ENCODE results near the gene FAM180A. TPM values are rescaled to one million over a fixed set of nuclear protein-coding genes. Genes with fewer than 3 reads are reported as not detected.

FAM180A gene
- total RNA-seq, 1 donor from 2014 or later: 19.7 TPM

DNA sequence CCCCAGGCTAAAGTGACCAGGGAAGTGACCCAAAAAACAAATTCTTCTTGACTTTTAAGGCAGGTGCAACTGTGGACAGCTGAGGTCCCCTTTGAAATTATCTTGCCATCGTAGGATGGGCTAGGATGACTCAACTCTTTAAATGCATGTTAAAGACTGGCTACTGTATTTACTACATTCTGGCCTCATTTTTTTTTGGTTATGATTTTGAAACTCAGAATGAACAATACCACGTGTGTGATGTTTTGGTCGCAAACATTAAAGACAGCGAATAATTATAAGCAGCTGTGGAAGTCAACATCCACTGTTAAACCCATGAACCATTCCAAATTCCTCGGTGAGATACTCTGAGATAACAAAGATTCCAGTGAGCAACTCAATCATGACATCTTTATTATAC lies 19.4 kb downstream of the FAM180A start:
- intact Hi-C loops (cut with micrococcal nuclease): no loop called here
- Histone ChIP-seq H3K9me3 (replicated peaks) (no peaks in the 10 kb centered on the region), H3K36me3 (peaks cover 11% of the 10 kb centered on the region), H3K27me3 (ENCODE audit: low read depth) (no peaks in the 10 kb centered on the region), H3K4me3 (no peak overlapping the region), H3K27ac (replicated peaks) (no peak overlapping the region), H3K4me1 (peaks cover 7% of the 10 kb centered on the region)
- DNase-seq: no peak
- TF ChIP-seq, protein P1, sequence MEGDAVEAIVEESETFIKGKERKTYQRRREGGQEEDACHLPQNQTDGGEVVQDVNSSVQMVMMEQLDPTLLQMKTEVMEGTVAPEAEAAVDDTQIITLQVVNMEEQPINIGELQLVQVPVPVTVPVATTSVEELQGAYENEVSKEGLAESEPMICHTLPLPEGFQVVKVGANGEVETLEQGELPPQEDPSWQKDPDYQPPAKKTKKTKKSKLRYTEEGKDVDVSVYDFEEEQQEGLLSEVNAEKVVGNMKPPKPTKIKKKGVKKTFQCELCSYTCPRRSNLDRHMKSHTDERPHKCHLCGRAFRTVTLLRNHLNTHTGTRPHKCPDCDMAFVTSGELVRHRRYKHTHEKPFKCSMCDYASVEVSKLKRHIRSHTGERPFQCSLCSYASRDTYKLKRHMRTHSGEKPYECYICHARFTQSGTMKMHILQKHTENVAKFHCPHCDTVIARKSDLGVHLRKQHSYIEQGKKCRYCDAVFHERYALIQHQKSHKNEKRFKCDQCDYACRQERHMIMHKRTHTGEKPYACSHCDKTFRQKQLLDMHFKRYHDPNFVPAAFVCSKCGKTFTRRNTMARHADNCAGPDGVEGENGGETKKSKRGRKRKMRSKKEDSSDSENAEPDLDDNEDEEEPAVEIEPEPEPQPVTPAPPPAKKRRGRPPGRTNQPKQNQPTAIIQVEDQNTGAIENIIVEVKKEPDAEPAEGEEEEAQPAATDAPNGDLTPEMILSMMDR (IDR thresholded peaks at IDR 0.05; ENCODE audit: borderline replicate concordance): no peak

- intact Hi-C loops (cut with micrococcal nuclease): no loop called here
Measured at GRCh38 chr7:135728136-135728669, 20.4 kb downstream of the FAM180A start, which contains the start of gene SLC13A4. Gene SLC13A4 (minus strand): TSS chr7:135728186. CDS start chr7:135727496, 690 bp downstream.

DNA sequence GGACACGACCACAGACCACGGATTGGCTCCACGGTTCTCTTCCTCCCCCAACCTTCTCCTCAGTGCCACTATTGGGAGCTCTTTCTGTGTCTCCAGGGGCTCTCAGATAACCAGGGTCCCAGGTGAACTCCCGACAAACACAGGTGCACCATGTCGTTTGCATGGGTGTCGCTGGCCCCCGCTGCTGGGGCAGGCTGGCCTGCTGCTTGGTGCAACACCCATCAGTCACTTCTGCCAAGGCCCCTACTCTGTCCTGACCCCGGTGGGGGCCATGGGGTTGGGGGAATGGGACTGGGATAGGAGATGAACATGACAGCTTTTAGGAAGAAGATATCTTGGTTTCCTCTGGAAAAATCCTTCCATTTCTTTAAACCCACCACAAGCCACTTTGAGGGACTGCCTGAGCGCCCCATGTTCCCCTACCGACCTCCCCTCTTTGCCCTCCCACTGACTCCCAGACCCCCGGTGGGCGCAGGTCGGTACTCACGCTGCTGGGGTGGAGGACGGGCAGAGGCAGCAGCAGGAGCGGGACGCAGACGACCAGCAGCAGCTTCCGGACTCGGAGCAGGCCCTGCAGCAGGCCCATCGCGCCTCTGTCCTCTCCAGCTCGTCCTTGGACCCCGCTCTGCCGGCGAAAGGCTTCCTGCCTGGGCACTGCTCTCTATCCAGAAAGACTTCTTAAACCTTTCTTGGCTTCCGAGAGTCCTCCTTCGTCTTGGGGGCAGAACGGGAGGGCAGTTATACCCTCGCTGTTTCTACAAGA lies 21.5 kb downstream of the FAM180A start:
- DNase-seq: no peak
- Histone ChIP-seq H3K27ac (replicated peaks) (no peak overlapping the region), H3K4me3 (no peak overlapping the region), H3K27me3 (ENCODE audit: low read depth) (no peaks in the 10 kb centered on the region), H3K4me1 (peaks cover 7% of the 10 kb centered on the region), H3K36me3 (no peaks in the 10 kb centered on the region), H3K9me3 (replicated peaks) (no peaks in the 10 kb centered on the region)
- TF ChIP-seq, protein P1 (IDR thresholded peaks at IDR 0.05; ENCODE audit: borderline replicate concordance): no peak
- intact Hi-C loops (cut with micrococcal nuclease): no loop called here

More at GRCh38 chr7:135728136-135728669, 20.4 kb downstream of the FAM180A start, which contains the start of gene SLC13A4:
- Histone ChIP-seq H3K9me3 (replicated peaks) (no peaks in the 10 kb centered on the region), H3K4me3 (no peak within 1 kb of the TSS), H3K27ac (replicated peaks) (no peak within 1 kb of the TSS), H3K36me3 (peaks cover 1% of the 10 kb centered on the region), H3K4me1 (peaks cover 7% of the 10 kb centered on the region), H3K27me3 (ENCODE audit: low read depth) (no peaks in the 10 kb centered on the region)
- TF ChIP-seq, protein P1 (IDR thresholded peaks at IDR 0.05; ENCODE audit: borderline replicate concordance): no peak
- no peak for DNase-seq

GRCh38 chr7:135726276-135726788 lies 22.3 kb downstream of the FAM180A start:
- no peak overlapping the region for H3K27ac ChIP-seq (replicated peaks)
- TF ChIP-seq, protein P1 (IDR thresholded peaks at IDR 0.05; ENCODE audit: borderline replicate concordance): no peak
- H3K4me3 ChIP-seq: no peak overlapping the region
- intact Hi-C loops (cut with micrococcal nuclease): no loop called here
- no peak for DNase-seq
- no peaks in the 10 kb centered on the region for H3K9me3 ChIP-seq (replicated peaks)
- no peaks in the 10 kb centered on the region for H3K36me3 ChIP-seq
- peaks cover 3% of the 10 kb centered on the region for H3K4me1 ChIP-seq
- H3K27me3 ChIP-seq (ENCODE audit: low read depth): no peaks in the 10 kb centered on the region

DNA sequence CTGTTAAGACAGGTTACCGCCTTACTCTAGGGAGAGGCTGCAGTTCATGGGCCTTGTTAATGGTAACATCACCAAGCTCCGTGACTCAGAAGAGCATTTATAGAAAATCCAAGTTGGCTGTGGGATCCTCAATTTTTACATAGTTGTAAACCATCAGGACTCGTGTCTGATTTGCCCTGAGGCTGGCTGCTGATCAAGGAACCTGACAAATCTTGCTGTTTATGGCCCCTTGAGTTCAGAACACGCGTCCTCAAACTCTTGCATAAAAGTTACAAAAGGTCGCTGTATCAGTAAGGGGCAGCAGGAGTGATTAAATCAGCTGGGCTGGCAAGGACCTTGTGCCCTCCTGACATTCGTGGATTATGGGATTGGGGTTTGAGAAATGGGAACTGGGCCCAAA lies 25.2 kb downstream of the FAM180A start:
- H3K27me3 ChIP-seq (ENCODE audit: low read depth): no peaks in the 10 kb centered on the region
- intact Hi-C loops (cut with micrococcal nuclease): no loop called here

More for the DNA sequence above, 25.2 kb downstream of the FAM180A start:
- TF ChIP-seq, protein P1 (IDR thresholded peaks at IDR 0.05; ENCODE audit: borderline replicate concordance): no peak
- Histone ChIP-seq H3K9me3 (replicated peaks) (no peaks in the 10 kb centered on the region), H3K4me1 (peaks cover 11% of the 10 kb centered on the region), H3K27ac (replicated peaks) (no peak overlapping the region), H3K4me3 (no peak overlapping the region), H3K36me3 (no peaks in the 10 kb centered on the region)
- DNase-seq: no peak

Data from left ventricle myocardium inferior (tissue), 1 donor.